Measurements from ENCODE around the gene MTHFSD.

Gene MTHFSD

DNA sequence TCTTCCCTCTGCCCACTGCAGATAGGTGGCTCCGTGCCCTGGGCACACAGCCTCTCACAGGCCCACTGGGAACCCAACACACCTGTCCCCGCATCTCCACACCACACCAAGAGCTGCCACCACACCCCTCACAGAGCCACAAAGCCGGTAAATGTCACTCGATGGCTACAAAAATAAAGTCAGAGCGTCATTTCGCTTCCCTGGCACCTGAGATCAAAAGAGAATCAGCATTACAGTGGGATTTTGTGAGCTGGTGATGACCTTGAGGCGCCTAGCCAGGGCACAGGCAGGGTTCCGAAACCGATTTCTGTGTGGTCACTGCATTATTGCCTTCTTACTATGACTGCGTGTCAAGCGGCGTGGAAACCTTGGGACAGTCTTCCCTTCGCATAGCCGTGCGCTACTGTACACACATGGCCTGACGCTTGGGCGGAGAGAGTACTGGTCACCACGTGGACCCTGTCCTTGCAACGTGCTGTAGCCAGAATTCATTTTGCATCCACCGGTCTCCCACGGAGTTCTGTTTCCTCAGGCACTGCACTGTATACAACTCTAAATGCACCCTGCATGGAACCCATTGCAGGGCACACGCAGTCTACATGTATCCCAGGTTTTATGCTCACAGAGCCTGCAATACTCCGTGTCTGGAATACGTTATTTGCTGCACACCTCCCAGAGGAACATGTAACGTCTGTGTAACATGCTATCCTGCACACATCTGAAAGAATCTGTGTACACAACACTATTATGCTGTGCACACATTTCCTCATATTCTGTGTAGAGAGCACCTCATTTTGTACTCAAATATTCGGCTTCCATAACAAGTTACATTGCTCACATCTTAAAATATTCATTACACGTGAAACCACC, 50.5 kb downstream of the MTHFSD start:
- no peak for DNase-seq (ENCODE audit: low read depth in 1 of 2, low spot score in 1 of 2)

- no peak for DNase-seq (ENCODE audit: low read depth in 1 of 2, low spot score in 1 of 2)
These were observed 51.2 kb downstream of the MTHFSD start for GRCh38 chr16:86503830-86504229.

- DNase-seq (ENCODE audit: low read depth in 1 of 2, low spot score in 1 of 2): no peak
These were observed 51.9 kb downstream of the MTHFSD start for GRCh38 chr16:86502856-86503748.

DNA sequence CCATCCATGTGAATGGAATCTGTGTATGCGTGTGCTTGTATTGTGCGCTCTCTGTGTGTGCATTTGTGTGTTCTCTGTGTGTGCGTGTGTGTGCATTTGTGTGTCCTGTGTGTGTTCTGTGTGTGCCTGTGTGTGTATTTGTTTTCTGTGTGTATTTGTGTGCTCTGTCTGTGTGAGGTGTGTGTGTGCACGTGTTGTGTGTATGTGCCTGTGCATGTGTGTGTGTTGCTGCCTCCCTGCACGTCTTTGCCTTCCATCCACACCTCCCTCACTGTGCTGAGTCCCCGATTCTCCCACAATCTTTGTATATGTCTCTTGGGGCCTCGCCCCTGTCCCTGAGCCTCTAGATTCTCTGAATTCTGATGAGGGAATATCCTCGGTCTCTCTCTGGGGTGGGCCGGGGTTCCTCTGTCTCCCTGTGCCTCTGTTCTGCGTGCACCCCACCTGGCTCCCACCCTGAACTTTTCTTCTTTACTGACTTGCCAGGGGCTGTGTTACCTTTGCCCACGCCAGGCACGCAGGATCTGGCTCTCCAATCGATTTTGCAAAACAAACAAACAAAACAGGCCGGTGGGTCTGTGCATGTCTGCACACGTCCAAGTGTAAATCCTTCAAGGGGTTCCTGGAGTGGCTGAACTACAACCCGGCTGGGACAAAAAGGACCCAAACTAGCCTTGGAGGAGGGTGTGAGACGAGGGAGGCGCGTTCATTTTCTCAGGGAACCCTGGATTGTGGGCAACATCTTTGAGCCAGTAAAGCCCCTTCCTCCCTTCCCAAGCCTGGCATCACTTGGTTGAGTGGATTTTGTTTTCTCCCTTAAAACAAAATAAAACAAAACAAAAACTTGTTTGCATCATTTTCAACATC, 52.8 kb downstream of the MTHFSD start:
- DNase-seq (ENCODE audit: low read depth in 1 of 2, low spot score in 1 of 2): no peak

GRCh38 chr16:86500708-86501510, 54.1 kb downstream of the MTHFSD start:
- DNase-seq (ENCODE audit: low read depth in 1 of 2, low spot score in 1 of 2): no peak

- no peak for DNase-seq (ENCODE audit: low read depth in 1 of 2, low spot score in 1 of 2)
These were observed 54.9 kb downstream of the MTHFSD start for GRCh38 chr16:86499889-86500707.

DNA sequence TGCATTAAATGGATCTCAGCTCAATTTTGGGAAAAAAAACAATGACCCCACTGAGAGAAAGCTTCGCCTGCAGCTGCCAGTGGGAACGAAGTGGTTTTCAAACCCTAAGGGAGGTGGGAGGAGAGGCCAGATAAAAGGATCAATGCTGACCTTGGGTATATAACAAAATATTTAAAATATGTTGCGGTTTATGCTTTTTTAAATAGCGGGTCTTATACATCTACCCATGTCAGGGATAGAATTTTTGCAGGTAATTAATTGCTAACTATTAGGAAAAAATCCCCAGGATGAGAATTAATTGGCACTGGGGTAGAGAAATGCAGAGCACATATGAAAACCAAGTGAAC, 55.6 kb downstream of the MTHFSD start:
- DNase-seq (ENCODE audit: low read depth in 1 of 2, low spot score in 1 of 2): no peak

DNA sequence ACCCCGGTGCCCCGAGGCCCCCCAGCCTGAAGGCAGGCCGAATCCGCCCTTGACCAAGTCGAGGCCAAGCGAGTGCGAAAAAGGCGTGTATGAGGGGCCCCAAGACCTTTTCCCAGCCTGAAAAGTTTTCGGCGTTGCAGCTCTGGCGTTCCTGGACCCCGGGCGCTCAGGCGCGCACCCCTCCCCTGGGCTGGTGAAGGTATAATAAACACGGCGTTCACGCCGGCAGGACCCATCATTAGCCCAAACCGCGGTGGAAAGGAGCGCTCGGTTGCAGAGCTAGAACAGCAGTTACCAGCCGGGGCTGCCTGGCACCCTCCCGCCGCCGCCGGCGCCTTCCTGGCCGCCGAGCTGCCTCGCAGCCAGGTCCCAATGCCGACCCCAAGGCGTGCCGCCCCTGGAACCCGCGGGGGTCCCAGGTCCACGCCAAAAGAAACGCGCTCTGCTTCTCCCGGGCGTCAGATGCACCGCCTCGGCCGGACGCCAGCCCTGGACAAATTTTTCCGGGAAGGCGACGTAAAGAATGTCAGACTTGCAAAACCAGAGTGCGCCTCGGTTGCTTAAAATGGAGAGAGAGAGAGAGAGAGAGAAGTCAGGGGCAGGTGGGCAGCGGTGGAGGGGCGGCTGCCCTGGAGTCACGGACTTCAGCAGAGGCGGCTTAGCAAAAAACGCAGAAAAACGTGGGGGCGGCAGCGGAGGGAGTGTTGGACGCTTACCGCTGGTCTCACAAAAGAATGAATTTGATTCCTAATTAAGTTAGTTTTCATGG, 56.2 kb downstream of the MTHFSD start:
- no peak for DNase-seq (ENCODE audit: low read depth in 1 of 2, low spot score in 1 of 2)

DNA sequence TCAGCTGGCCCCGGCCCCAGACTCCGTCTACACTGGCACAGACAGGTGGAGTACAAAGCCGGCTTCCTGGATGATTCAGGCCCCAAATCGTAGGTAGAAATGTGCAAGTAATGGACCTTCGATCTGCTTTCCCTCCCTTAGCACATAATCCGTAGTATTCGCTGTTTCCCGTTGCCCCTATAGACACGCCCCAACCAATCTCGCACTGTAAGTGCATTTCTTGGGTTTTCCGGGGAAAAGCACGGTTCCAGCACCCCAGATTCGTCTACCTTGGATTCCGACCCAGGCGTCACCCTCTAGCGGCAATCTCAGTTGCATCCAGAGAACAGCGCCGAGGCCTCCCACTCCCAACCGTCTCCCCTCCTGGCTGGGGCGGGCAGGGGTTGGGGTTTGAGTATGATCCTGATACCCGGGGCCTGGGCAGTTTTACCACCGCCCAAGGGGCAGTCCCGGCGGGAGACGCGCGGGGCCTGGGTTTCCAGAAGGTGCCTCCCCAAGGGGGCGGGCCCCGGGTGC, 56.8 kb downstream of the MTHFSD start:
- DNase-seq (ENCODE audit: low read depth in 1 of 2, low spot score in 1 of 2): no peak

GRCh38 chr16:86497551-86498021, 57.4 kb downstream of the MTHFSD start:
- DNase-seq (ENCODE audit: low read depth in 1 of 2, low spot score in 1 of 2): no peak

DNA sequence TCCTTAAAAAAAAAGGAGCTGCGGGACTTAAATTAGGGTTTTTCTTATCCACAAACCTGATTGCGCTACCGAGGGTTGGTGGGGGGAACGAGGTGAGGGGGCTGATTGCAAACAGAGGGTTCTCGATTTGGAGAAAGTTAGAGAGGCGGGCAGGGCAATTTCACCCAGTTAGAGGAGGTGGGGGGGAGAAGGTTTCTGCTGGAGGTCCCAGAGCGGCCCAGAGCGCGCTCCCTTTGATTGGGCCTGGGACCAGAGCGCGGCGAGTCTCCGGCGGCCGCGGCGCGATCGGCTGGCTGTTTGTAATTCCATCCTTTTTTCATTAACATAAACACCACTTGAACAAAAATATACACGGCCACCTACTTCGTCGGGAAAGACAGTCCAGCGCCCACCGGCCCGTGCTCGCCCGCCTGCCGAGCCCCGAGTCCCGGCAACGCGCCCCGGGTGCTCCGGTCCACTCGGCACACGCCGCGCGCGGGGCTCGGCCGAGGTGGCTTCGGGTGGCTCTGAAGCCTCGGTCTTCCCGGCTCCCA, 58.0 kb downstream of the MTHFSD start:
- no peak for DNase-seq (ENCODE audit: low read depth in 1 of 2, low spot score in 1 of 2)

DNA sequence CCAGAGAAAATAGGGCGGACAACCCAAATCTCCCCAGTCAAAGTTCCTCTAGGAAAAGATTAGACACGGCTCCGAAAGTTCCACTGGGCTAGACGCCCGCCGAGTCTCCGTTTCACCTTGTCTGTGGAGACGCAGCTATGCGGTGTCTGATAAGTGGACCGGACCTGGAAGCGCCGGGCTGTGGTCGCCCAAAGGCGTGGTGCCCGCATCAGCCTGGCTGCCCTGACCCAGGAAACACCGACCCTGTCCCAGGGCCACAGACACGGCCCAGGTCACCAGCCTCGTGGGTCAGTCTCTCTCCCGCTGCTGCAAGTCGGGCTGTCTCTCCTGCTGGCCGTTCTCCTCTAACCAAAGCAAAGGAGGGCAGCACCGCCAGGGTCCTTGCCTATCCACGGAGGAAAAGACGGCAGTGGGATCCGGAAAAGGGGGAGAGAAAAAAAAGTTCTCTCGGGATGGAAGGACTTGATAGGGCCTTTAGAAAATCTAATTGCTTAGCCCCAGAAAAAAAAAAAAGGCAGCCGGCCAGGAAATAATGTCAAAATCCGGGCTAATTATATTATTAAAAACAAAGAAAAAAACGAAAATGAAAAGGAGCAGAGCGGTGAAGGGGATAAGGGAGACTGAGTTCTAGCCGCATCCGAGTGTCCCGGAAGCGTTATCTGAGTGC, 58.6 kb downstream of the MTHFSD start:
- DNase-seq (ENCODE audit: low read depth in 1 of 2, low spot score in 1 of 2): no peak

- no peak for DNase-seq (ENCODE audit: low read depth in 1 of 2, low spot score in 1 of 2)
These were observed 59.2 kb downstream of the MTHFSD start for GRCh38 chr16:86495756-86496261.

GRCh38 chr16:86495357-86495701, 59.7 kb downstream of the MTHFSD start:
- DNase-seq (ENCODE audit: low read depth in 1 of 2, low spot score in 1 of 2): no peak

DNA sequence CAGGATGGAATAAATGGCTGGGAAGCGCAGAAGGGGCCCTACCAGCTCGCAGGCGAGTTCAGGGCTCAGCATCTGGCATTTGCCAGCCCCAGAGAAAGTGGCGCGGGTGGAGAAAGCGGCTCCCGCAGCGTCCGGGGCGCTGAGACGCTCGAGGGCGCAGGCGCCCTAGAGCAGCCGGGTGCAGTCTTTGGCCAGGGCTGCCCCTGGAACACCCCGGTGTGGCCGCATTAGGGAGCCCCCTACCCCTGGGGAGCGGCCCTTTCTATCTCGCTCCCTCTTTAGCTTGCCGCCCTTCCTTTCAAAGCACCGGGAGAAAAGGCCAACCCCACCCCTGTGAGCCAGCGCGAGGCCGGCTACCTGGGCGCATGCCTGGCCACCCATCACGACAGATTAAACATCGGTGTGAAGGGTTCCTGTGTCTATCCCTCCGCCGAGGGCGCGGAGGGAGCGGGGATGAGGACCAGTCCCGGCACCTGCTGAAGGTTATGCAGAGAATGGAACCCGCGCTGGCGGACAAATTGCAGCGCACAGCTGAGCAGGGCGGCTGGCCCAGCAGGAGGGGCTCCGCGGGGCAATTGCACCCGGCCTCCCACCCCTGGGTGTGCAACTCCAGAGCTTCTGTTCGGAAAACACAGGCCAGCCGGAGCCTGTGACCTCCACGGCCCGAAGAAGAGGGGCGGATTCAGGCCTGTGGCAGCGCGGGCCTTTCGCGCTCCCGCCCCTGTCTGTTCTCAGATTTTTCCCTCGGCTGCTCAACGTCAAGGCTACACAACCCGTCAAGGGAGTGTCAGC, 60.3 kb downstream of the MTHFSD start:
- no peak for DNase-seq (ENCODE audit: low read depth in 1 of 2, low spot score in 1 of 2)

DNA sequence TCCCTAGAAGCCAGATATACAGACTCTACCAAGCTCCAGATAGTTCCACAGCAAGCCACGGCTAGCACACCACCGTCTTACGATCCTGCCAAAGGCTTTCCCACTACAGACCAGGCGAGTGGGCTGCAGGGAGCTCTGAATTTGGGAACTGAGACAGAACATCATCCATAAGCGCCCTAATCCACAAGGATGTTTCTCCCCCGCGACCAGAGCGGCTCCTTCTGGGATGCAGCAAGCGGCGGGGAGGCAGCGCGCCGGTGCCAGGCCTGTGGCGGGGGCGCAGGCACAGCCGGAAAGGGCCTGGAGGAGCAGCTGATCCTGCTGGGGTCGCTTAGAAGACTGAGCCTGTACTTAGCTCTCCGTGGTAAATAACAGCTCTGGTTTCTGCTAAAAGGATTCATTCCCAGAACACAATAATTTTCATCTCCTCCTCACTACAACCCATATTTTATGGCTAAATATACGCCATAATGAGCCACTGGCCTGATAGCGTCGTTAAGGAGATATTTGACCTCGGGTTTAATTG, 60.9 kb downstream of the MTHFSD start:
- no peak for DNase-seq (ENCODE audit: low read depth in 1 of 2, low spot score in 1 of 2)

All from stimulated activated CD4-positive, alpha-beta T cell treated with anti-CD3 and anti-CD28 coated beads, Interleukin-15, amount 100 ng/mL, for 1 hour (primary cell).